ENCODE measurements around the gene NDUFB5. TPM values are rescaled to one million over a fixed set of nuclear protein-coding genes. Genes with fewer than 3 reads are reported as not detected.

NDUFB5 gene
- total RNA-seq = 88.2 and 103 TPM in 2 replicates

GRCh38 chr3:179604321-179605078, at the start of gene NDUFB5, which contains the start of gene MRPL47:
NDUFB5 (plus strand) TSS chr3:179604794; CDS start chr3:179604816, 22 bp downstream.
MRPL47 (minus strand) TSS chr3:179604638; CDS start chr3:179604624, 14 bp downstream.

GRCh38 chr3:179562591-179563270, 41.9 kb upstream of the NDUFB5 start, which contains the start of gene ACTL6A:
ACTL6A (plus strand) TSS chr3:179562926; CDS start chr3:179563093, 167 bp downstream.

GRCh38 chr3:179652447-179653095, 48.0 kb downstream of the NDUFB5 start, which contains the start of gene USP13:
USP13 (plus strand) TSS chr3:179653040; CDS start chr3:179653226, 186 bp downstream.

Other genes with a start within 250 kb of the NDUFB5 start
- gene GNB4, start 153.3 kb upstream of the NDUFB5 start, total RNA-seq = 62.5 and 103 TPM in 2 replicates
- gene ACTL6A, start 41.9 kb upstream of the NDUFB5 start, total RNA-seq = 65.1 and 140 TPM in 2 replicates
- gene MRPL47, start 156 bp upstream of the NDUFB5 start, total RNA-seq = 29.5 and 42.2 TPM in 2 replicates
- 16.2 and 21.5 TPM in 2 replicates for gene USP13, start 48.2 kb downstream of the NDUFB5 start, total RNA-seq